ENCODE data around the gene TMEM201. TPM values are rescaled to one million over a fixed set of nuclear protein-coding genes. Genes with fewer than 3 reads are reported as not detected.

The TMEM201 gene
- total and polyA plus RNA-seq, 2 of the 8 experiments (the other 6 are each of a cell fraction or from before 2014, with no cell fraction given) = 8.2 to 27.1 TPM

GRCh38 chr1:9586147-9586766 is 2.5 kb upstream of the TMEM201 start (continued):
- TF ChIP-seq FOSL1 (IDR thresholded peaks at IDR 0.05; ENCODE audit: insufficient read depth, low read depth, low read length) (no peak), SIRT6 (IDR thresholded peaks at IDR 0.05; ENCODE audit: low read length) (no peak), GTF2F1 (IDR thresholded peaks at IDR 0.05; ENCODE audit: borderline replicate concordance, low read depth, low read length) (no peak), TBP (IDR thresholded peaks at IDR 0.05; ENCODE audit: low read depth, low read length) (no peak), SP1 (IDR thresholded peaks at IDR 0.05; ENCODE audit: low read depth, low read length) (no peak)
